SK-N-SH treated with all-trans-retinoic acid at 6 μM for 48 hours (cell line): ENCODE measurements around the gene ADAMTS6.

Experiments
- ATAC-seq: fragments of 200-7000 bp; cut with Tn5 transposase; 3 replicates; pipeline ENCODE4 v1.9.1; 2020; ENCODE audit warnings: mild to moderate bottlenecking, moderate library complexity
- BACH2 ChIP-seq: fragments of 250-450 bp; sonication (Bioruptor Pico); IDR thresholded peaks from 2 replicates; pipeline ENCODE4 v1.9.0; 2021; ENCODE audit warnings: mild to moderate bottlenecking, borderline replicate concordance
- CSDC2 ChIP-seq: fragments of 250-450 bp; sonication (Bioruptor Pico); IDR thresholded peaks from 2 replicates; pipeline ENCODE4 v1.5.0; 2020; ENCODE audit warnings: mild to moderate bottlenecking, moderate library complexity
- ESRRG ChIP-seq: fragments of 250-450 bp; sonication (Bioruptor Pico); IDR thresholded peaks from 2 replicates; pipeline ENCODE4 v1.6.1; 2021; ENCODE audit warnings: mild to moderate bottlenecking
- GLIS3 ChIP-seq: fragments of 250-450 bp; sonication (Bioruptor Pico); IDR thresholded peaks from 2 replicates; pipeline ENCODE4 v1.5.0; 2020; ENCODE audit warnings: mild to moderate bottlenecking, moderate library complexity
- OSR1 ChIP-seq: fragments of 250-450 bp; sonication (Bioruptor Pico); IDR thresholded peaks from 2 replicates; pipeline ENCODE4 v1.8.0; 2022; ENCODE audit warnings: moderate library complexity, mild to moderate bottlenecking, inconsistent platforms
- PPARA ChIP-seq: fragments of 250-450 bp; sonication (Bioruptor Pico); IDR thresholded peaks from 2 replicates; pipeline ENCODE4 v1.5.0; 2020; ENCODE audit warnings: mild to moderate bottlenecking, borderline replicate concordance
- RARB ChIP-seq: fragments of 250-450 bp; sonication (Bioruptor Pico); IDR thresholded peaks from 2 replicates; pipeline ENCODE4 v1.8.0; 2021; ENCODE audit warnings: mild to moderate bottlenecking, moderate library complexity
- SNAI2 ChIP-seq: fragments of 250-450 bp; sonication (Bioruptor Pico); IDR thresholded peaks from 2 replicates; pipeline ENCODE4 v1.5.0; 2020; ENCODE audit warnings: mild to moderate bottlenecking, moderate library complexity
- TCF4 ChIP-seq: fragments of 250-450 bp; sonication (Bioruptor Pico); IDR thresholded peaks from 2 replicates; pipeline ENCODE4 v1.8.0; 2021; ENCODE audit warnings: mild to moderate bottlenecking, moderate library complexity, borderline replicate concordance
- TOX ChIP-seq: fragments of 250-450 bp; sonication (Bioruptor Pico); IDR thresholded peaks from 2 replicates; pipeline ENCODE4 v1.8.0; 2021; ENCODE audit warnings: mild to moderate bottlenecking, moderate library complexity, borderline replicate concordance
- ZC3H10 ChIP-seq: fragments of 250-450 bp; sonication (Bioruptor Pico); IDR thresholded peaks from 2 replicates; pipeline ENCODE4 v1.5.1; 2021; ENCODE audit warnings: mild to moderate bottlenecking, moderate library complexity
- ZFP3 ChIP-seq: fragments of 250-450 bp; sonication (Bioruptor Pico); IDR thresholded peaks from 2 replicates; pipeline ENCODE4 v1.5.0; 2020; ENCODE audit warnings: mild to moderate bottlenecking, moderate library complexity
- ZFP30 ChIP-seq: fragments of 450-650 bp; formaldehyde crosslinking; IDR thresholded peaks from 2 replicates; pipeline ENCODE4 v1.5.0; 2022; ENCODE audit warnings: mild to moderate bottlenecking, moderate library complexity
- ZNF70 ChIP-seq: fragments of 450-650 bp; formaldehyde crosslinking; IDR thresholded peaks from 2 replicates; pipeline ENCODE4 v1.5.0; 2020; ENCODE audit warnings: mild to moderate bottlenecking, moderate library complexity
- ZNF8 ChIP-seq: fragments of 450-650 bp; formaldehyde crosslinking; IDR thresholded peaks from 2 replicates; pipeline ENCODE4 v1.5.0; 2020; ENCODE audit warnings: mild to moderate bottlenecking, moderate library complexity
- TF ChIP-seq, protein P1 (sequence below): fragments of 250-450 bp; sonication (Bioruptor Pico); IDR thresholded peaks from 2 replicates; pipeline ENCODE4 v1.5.1; 2020; ENCODE audit warnings: low read depth, mild to moderate bottlenecking, moderate library complexity
- TF ChIP-seq, protein P2 (sequence below): fragments of 250-450 bp; sonication (Bioruptor Pico); IDR thresholded peaks from 2 replicates; pipeline ENCODE4 v1.5.1; 2021; ENCODE audit warnings: mild to moderate bottlenecking, moderate library complexity
- TF ChIP-seq, protein P3 (sequence below): fragments of 250-450 bp; sonication (Bioruptor Pico); IDR thresholded peaks from 2 replicates; pipeline ENCODE4 v1.5.0; 2020; ENCODE audit warnings: mild to moderate bottlenecking, moderate library complexity
- TF ChIP-seq, protein P4 (sequence below): fragments of 250-450 bp; sonication (Bioruptor Pico); IDR thresholded peaks from 2 replicates; pipeline ENCODE4 v1.8.0; 2021; ENCODE audit warnings: low read depth, mild to moderate bottlenecking, moderate library complexity, borderline replicate concordance
- TF ChIP-seq, protein P5 (sequence below): fragments of 250-450 bp; sonication (Bioruptor Pico); IDR thresholded peaks from 2 replicates; pipeline ENCODE4 v1.8.0; 2020; ENCODE audit warnings: mild to moderate bottlenecking, moderate library complexity, borderline replicate concordance

ADAMTS6 gene

DNA sequence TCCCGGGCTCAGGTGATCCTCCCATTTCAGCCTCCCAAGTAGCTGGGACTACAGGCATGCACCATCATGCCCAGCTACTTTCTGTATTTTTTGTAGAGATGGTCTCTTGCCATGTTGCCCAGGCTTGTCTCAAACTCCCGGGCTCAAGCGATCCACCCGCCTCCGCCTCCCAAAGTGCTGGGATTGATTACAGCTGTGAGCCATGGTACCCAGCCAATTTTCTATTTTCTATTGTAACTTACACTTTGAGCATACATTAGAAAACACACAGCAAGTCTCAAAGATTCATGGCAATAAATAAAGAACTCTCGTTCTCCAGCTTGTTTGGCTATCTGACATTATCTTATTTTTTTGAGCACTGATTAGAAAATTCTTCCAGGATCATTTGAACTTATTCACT is 228.7 kb downstream of the ADAMTS6 start:
- TF ChIP-seq ZNF8 (CRISPR knock-in tag) (no peak), SNAI2 (CRISPR knock-in tag) (no peak)
- TF ChIP-seq, protein P1, sequence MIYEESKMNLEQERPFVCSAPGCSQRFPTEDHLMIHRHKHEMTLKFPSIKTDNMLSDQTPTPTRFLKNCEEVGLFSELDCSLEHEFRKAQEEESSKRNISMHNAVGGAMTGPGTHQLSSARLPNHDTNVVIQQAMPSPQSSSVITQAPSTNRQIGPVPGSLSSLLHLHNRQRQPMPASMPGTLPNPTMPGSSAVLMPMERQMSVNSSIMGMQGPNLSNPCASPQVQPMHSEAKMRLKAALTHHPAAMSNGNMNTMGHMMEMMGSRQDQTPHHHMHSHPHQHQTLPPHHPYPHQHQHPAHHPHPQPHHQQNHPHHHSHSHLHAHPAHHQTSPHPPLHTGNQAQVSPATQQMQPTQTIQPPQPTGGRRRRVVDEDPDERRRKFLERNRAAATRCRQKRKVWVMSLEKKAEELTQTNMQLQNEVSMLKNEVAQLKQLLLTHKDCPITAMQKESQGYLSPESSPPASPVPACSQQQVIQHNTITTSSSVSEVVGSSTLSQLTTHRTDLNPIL (CRISPR knock-in tag): no peak
- TF ChIP-seq, protein P2, sequence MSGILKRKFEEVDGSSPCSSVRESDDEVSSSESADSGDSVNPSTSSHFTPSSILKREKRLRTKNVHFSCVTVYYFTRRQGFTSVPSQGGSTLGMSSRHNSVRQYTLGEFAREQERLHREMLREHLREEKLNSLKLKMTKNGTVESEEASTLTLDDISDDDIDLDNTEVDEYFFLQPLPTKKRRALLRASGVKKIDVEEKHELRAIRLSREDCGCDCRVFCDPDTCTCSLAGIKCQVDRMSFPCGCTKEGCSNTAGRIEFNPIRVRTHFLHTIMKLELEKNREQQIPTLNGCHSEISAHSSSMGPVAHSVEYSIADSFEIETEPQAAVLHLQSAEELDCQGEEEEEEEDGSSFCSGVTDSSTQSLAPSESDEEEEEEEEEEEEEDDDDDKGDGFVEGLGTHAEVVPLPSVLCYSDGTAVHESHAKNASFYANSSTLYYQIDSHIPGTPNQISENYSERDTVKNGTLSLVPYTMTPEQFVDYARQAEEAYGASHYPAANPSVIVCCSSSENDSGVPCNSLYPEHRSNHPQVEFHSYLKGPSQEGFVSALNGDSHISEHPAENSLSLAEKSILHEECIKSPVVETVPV (CRISPR knock-in tag): no peak
- no peak for ATAC-seq

DNA sequence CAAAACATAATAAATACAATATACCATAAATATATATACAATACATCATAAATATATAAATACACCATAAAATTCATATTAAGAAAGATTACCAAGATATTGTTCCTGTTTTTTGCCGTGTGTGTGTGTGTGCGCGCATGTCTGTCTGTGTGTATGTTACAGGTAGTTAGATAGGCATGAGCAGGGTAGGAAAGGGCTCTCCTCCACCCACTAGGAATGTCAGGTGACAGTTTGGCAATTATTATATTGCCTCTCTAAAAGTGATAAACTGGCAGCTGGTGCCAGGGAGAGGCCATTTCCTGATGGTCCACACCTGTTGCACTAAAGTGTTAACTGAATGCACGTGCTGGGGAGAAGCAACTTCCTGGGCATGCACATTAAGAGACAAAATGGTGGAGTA is 232.8 kb downstream of the ADAMTS6 start:
- TF ChIP-seq GLIS3 (CRISPR knock-in tag): no peak
- no peak for TF ChIP-seq OSR1 (CRISPR knock-in tag)
- TF ChIP-seq ZFP3: no peak
- no peak for TF ChIP-seq PPARA (CRISPR knock-in tag)
- TF ChIP-seq, protein P3, sequence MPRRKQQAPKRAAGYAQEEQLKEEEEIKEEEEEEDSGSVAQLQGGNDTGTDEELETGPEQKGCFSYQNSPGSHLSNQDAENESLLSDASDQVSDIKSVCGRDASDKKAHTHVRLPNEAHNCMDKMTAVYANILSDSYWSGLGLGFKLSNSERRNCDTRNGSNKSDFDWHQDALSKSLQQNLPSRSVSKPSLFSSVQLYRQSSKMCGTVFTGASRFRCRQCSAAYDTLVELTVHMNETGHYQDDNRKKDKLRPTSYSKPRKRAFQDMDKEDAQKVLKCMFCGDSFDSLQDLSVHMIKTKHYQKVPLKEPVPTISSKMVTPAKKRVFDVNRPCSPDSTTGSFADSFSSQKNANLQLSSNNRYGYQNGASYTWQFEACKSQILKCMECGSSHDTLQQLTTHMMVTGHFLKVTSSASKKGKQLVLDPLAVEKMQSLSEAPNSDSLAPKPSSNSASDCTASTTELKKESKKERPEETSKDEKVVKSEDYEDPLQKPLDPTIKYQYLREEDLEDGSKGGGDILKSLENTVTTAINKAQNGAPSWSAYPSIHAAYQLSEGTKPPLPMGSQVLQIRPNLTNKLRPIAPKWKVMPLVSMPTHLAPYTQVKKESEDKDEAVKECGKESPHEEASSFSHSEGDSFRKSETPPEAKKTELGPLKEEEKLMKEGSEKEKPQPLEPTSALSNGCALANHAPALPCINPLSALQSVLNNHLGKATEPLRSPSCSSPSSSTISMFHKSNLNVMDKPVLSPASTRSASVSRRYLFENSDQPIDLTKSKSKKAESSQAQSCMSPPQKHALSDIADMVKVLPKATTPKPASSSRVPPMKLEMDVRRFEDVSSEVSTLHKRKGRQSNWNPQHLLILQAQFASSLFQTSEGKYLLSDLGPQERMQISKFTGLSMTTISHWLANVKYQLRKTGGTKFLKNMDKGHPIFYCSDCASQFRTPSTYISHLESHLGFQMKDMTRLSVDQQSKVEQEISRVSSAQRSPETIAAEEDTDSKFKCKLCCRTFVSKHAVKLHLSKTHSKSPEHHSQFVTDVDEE (CRISPR knock-in tag): no peak
- TF ChIP-seq ZNF70 (CRISPR knock-in tag): no peak
- TF ChIP-seq, protein P2 (CRISPR knock-in tag): no peak
- TF ChIP-seq ESRRG (CRISPR knock-in tag): no peak
- no peak for TF ChIP-seq TCF4 (CRISPR knock-in tag)
- TF ChIP-seq, protein P4, sequence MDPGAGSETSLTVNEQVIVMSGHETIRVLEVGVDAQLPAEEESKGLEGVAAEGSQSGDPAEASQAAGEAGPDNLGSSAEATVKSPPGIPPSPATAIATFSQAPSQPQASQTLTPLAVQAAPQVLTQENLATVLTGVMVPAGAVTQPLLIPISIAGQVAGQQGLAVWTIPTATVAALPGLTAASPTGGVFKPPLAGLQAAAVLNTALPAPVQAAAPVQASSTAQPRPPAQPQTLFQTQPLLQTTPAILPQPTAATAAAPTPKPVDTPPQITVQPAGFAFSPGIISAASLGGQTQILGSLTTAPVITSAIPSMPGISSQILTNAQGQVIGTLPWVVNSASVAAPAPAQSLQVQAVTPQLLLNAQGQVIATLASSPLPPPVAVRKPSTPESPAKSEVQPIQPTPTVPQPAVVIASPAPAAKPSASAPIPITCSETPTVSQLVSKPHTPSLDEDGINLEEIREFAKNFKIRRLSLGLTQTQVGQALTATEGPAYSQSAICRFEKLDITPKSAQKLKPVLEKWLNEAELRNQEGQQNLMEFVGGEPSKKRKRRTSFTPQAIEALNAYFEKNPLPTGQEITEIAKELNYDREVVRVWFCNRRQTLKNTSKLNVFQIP (CRISPR knock-in tag): no peak
- TF ChIP-seq ZC3H10 (CRISPR knock-in tag): no peak
- no peak for TF ChIP-seq RARB
- no peak for TF ChIP-seq ZFP30 (CRISPR knock-in tag)
- TF ChIP-seq, all 23 proteins: peak for 0
- ATAC-seq: no peak

DNA sequence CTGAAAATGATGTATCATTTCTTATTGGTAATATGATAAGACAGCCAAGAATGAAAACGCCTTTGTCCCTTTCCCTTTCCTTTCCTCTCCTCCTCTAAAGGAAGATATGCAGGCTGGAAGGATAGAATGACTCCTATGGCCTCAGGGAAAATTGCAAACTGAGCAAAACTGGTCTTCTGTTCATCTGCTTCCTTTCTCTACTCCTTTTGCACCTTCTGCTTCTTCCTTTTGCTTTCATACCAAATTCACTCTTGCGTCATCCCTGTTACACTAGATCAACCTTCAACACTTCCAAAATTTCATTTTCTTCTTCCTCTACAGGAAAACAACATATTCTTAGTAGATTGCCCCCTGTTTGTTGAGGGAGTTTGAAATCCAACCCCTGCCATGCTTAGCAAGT is 234.1 kb downstream of the ADAMTS6 start:
- TF ChIP-seq OSR1 (CRISPR knock-in tag): no peak
- no peak for TF ChIP-seq ZFP30 (CRISPR knock-in tag)
- no peak for TF ChIP-seq TOX
- TF ChIP-seq, protein P3 (CRISPR knock-in tag): no peak
- TF ChIP-seq BACH2 (CRISPR knock-in tag): no peak
- TF ChIP-seq RARB: no peak
- TF ChIP-seq, protein P5, sequence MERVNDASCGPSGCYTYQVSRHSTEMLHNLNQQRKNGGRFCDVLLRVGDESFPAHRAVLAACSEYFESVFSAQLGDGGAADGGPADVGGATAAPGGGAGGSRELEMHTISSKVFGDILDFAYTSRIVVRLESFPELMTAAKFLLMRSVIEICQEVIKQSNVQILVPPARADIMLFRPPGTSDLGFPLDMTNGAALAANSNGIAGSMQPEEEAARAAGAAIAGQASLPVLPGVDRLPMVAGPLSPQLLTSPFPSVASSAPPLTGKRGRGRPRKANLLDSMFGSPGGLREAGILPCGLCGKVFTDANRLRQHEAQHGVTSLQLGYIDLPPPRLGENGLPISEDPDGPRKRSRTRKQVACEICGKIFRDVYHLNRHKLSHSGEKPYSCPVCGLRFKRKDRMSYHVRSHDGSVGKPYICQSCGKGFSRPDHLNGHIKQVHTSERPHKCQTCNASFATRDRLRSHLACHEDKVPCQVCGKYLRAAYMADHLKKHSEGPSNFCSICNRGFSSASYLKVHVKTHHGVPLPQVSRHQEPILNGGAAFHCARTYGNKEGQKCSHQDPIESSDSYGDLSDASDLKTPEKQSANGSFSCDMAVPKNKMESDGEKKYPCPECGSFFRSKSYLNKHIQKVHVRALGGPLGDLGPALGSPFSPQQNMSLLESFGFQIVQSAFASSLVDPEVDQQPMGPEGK (CRISPR knock-in tag): no peak
- TF ChIP-seq CSDC2 (CRISPR knock-in tag): no peak
- no peak for ATAC-seq
